HCT116 (cell line): ENCODE results near the gene ITGA1. TPM values are rescaled to one million over a fixed set of nuclear protein-coding genes. Genes with fewer than 3 reads are reported as not detected.

Experiments used
- ATAC-seq: fragments of 200-7000 bp; cut with Tn5 transposase; 2 replicates; pipeline ENCODE4 v1.9.1; 2020; ENCODE audit warnings: mild to moderate bottlenecking, moderate library complexity
- BruUV-seq: library from RNA; stranded (reverse); fragments of 400-500 nt; replicated peaks from 2 replicates; lab custom pipeline; 2021; lab: Mats Ljungman, UMichigan
- CTCF ChIA-PET: fragments of 300-600 bp; sonication (Branson Sonifier 250); formaldehyde crosslinking; loops from one replicate; lab custom pipeline; 2021; ENCODE audit warnings: antibody characterized with exemption; lab: Charles Lee
- POLR2A ChIA-PET: fragments of 300-600, 350-600 bp; sonication (Branson Sonifier 250); formaldehyde crosslinking; loops from one replicate; lab custom pipeline; 2021; ENCODE audit warnings: antibody characterized with exemption; lab: Charles Lee
- RAD21 ChIA-PET, 2 experiments: fragments of 300-600 bp; sonication (Branson Sonifier 250); formaldehyde crosslinking; loops; one replicate each; lab custom pipeline; 2023; ENCODE audit warnings: low total read pairs in 2 of 2; ENCODE audit not compliant: uncharacterized antibody in 2 of 2, unreplicated experiment in 2 of 2, low non-redundant PET in 1 of 2; lab: Charles Lee
- DNase-seq: peaks from one replicate; pipeline ENCODE4 v3.0.0-alpha.2; 2010; ENCODE audit warnings: low read depth, low spot score
- H2AFZ ChIP-seq: fragments of 200-600 bp; shearing (Covaris generic), sonication (generic); 2 replicates; pipeline ENCODE4 v1.6.1; 2017; ENCODE audit warnings: low read depth, mixed run types, mixed read lengths, antibody characterized with exemption, low read length; ENCODE audit not compliant: poor library complexity, severe bottlenecking
- H3K27ac ChIP-seq: 2 replicates; pipeline ENCODE4 v1.5.1; 2012; ENCODE audit warnings: low read depth, low read length
- H3K27me3 ChIP-seq: fragments of 200-600 bp; sonication (generic); 2 replicates; pipeline ENCODE4 v1.6.1; 2016; ENCODE audit warnings: mixed run types, low read length, mixed read lengths; ENCODE audit not compliant: insufficient read depth
- H3K36me3 ChIP-seq, 2 experiments: fragments of 200-500 bp in 1 of 2; fragments of 200-600 bp in 1 of 2; sonication (Bioruptor generic) in 1 of 2; sonication (generic) in 1 of 2; 2 replicates each; pipeline versions ENCODE4 v1.5.1 to v1.6.1; 2014 to 2016; ENCODE audit warnings: low read length in 2 of 2, inconsistent platforms in 1 of 2, mixed read lengths in 1 of 2, mixed run types in 1 of 2; ENCODE audit not compliant: insufficient read depth in 2 of 2, control insufficient read depth in 1 of 2
- H3K4me1 ChIP-seq, 2 experiments: fragments of 200-600 bp in 1 of 2; sonication (generic) in 1 of 2; 2 replicates each; pipeline versions ENCODE4 v1.5.1 to v1.6.1; 2012 to 2017; ENCODE audit warnings: low read length in 2 of 2, inconsistent platforms in 1 of 2, mild to moderate bottlenecking in 1 of 2, mixed read lengths in 1 of 2, mixed run types in 1 of 2, moderate library complexity in 1 of 2; ENCODE audit not compliant: insufficient read depth in 2 of 2, control insufficient read depth in 1 of 2
- H3K4me2 ChIP-seq: fragments of 200-600 bp; sonication (generic); 2 replicates; pipeline ENCODE4 v1.6.1; 2017; ENCODE audit warnings: mixed run types, low read length, mixed read lengths
- H3K4me3 ChIP-seq, 2 experiments: fragments of 200-600 bp in 1 of 2; sonication (generic) in 1 of 2; replicated peaks in 1 of 2; 2 replicates each; pipeline ENCODE4 v1.5.1; 2011 to 2016; ENCODE audit warnings: low read length in 2 of 2, control low read depth in 1 of 2, low read depth in 1 of 2, mild to moderate bottlenecking in 1 of 2, mixed read lengths in 1 of 2, mixed run types in 1 of 2
- H3K79me2 ChIP-seq: fragments of 200-600 bp; sonication (generic); 2 replicates; pipeline ENCODE4 v1.6.1; 2017; ENCODE audit warnings: mild to moderate bottlenecking, mixed run types, low read length, moderate library complexity, mixed read lengths; ENCODE audit not compliant: insufficient read depth
- H3K9ac ChIP-seq: fragments of 200-600 bp; sonication (generic); 2 replicates; pipeline ENCODE4 v1.6.1; 2016; ENCODE audit warnings: low read length, mixed read lengths
- H3K9me2 ChIP-seq: fragments of 200-600 bp; sonication (generic), shearing (Covaris generic); 2 replicates; pipeline ENCODE4 v1.6.1; 2017; ENCODE audit warnings: mixed run types, mild to moderate bottlenecking, moderate library complexity; ENCODE audit not compliant: insufficient read depth
- H3K9me3 ChIP-seq, 2 experiments: fragments of 200-500 bp in 1 of 2; fragments of 200-600 bp in 1 of 2; sonication (Bioruptor generic) in 1 of 2; sonication (generic) in 1 of 2; 2 replicates each; pipeline ENCODE4 v1.6.1; 2014 to 2017; ENCODE audit warnings: low read length in 2 of 2, mixed read lengths in 2 of 2, inconsistent platforms in 1 of 2, low read depth in 1 of 2, mild to moderate bottlenecking in 1 of 2, mixed run types in 1 of 2, moderate library complexity in 1 of 2; ENCODE audit not compliant: control insufficient read depth in 1 of 2, insufficient read depth in 1 of 2
- H4K20me1 ChIP-seq: fragments of 200-600 bp; sonication (generic), shearing (Covaris generic); 2 replicates; pipeline ENCODE4 v1.6.1; 2017; ENCODE audit warnings: mixed run types, mild to moderate bottlenecking, moderate library complexity; ENCODE audit not compliant: insufficient read depth
- CBX3 ChIP-seq: IDR thresholded peaks from 2 replicates; pipeline ENCODE4 v1.6.1; 2012; ENCODE audit warnings: low read depth
- CEBPB ChIP-seq: IDR thresholded peaks from 2 replicates; pipeline ENCODE4 v1.6.1; 2012; ENCODE audit warnings: low read depth
- ELF1 ChIP-seq: IDR thresholded peaks from 2 replicates; pipeline ENCODE4 v1.6.1; 2012; ENCODE audit warnings: low read depth, borderline replicate concordance
- EZH2 ChIP-seq: fragments of 200-600 bp; sonication (generic); IDR thresholded peaks from 2 replicates; pipeline ENCODE4 v1.6.1; 2017; ENCODE audit warnings: antibody characterized with exemption, mixed run types
- EZH2phosphoT487 ChIP-seq: fragments of 200-600 bp; IDR thresholded peaks from 2 replicates; pipeline ENCODE4 v1.6.1; 2018; ENCODE audit warnings: antibody characterized with exemption, borderline replicate concordance
- POLR2A ChIP-seq: IDR thresholded peaks from 2 replicates; pipeline ENCODE4 v1.7.0; 2011; ENCODE audit warnings: borderline replicate concordance; ENCODE audit not compliant: insufficient read depth, insufficient read length; ENCODE audit errors: extremely low read depth
- SIN3A ChIP-seq: IDR thresholded peaks from 2 replicates; pipeline ENCODE4 v1.6.1; 2012; ENCODE audit warnings: low read depth
- TCF7L2 ChIP-seq: IDR thresholded peaks from 2 replicates; pipeline ENCODE4 v1.7.0; 2011; ENCODE audit warnings: borderline replicate concordance, inconsistent platforms; ENCODE audit not compliant: insufficient read depth, insufficient read length; ENCODE audit errors: extremely low read depth
- ZFX ChIP-seq: fragments of 450-650 bp; IDR thresholded peaks from 2 replicates; pipeline ENCODE4 v1.6.1; 2017
- intact Hi-C: fragments of 100-400 bp; cut with micrococcal nuclease; formaldehyde crosslinking; loops from 2 replicates; pipeline ENCODE4 v1.10.0; 2022
- total RNA-seq: library from RNA; stranded (reverse); gene quantifications from one replicate; pipeline ENCODE4 v1.2.1, GENCODE V29; 2021; ENCODE audit not compliant: unreplicated experiment
- TF ChIP-seq, protein P1 (sequence below): IDR thresholded peaks from 2 replicates; pipeline ENCODE4 v1.6.1; 2012
- TF ChIP-seq, protein P2 (sequence below): IDR thresholded peaks from 2 replicates; pipeline ENCODE4 v1.6.1; 2011; ENCODE audit warnings: mild to moderate bottlenecking, low read length, moderate library complexity; ENCODE audit not compliant: insufficient replicate concordance; ENCODE audit errors: extremely low read depth

The ITGA1 gene
- total RNA-seq, 1 experiment from 2014 or later: 1.8 TPM

DNA sequence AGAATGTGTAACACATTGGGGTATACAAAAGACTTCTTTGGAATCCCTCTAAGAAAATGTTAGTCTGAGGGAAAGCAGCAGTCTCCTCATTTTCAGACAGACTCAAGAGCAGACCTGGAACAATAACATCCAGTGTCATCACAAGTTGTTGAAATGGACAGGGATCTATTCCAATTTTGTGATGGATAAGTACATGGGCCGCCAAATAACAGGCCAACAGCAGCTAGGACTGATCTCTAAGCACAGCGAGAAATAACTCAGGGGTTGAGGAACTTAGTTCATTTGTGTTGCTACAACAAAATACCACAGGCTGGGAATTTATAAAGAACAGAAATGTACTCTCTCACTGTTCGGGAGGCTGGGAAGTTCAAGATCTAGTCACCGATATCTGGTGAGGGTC is 193.8 kb downstream of the ITGA1 start:
- H4K20me1 ChIP-seq: no peaks in the 10 kb centered on the region
- BruUV-seq: no TSS peak

More for the DNA sequence above, 193.8 kb downstream of the ITGA1 start:
- H3K4me1 ChIP-seq: peaks cover 10 to 32% of the 10 kb centered on the region in 2 experiments
- H3K27ac ChIP-seq: no peak overlapping the region
- no peak overlapping the region for H3K4me2 ChIP-seq
- POLR2A ChIA-PET: no interaction called here
- H3K9me3 ChIP-seq: no peaks in the 10 kb centered on the region
- H3K4me3 ChIP-seq: no peak overlapping the region
- H3K27me3 ChIP-seq: no peaks in the 10 kb centered on the region
- DNase-seq (no peak), ATAC-seq (no peak)
- CTCF ChIA-PET: no interaction called here
- TF ChIP-seq CBX3: no peak
- TF ChIP-seq CEBPB: no peak
- no peak for TF ChIP-seq POLR2A
- TF ChIP-seq ZFX: no peak
- no peak for TF ChIP-seq TCF7L2
- TF ChIP-seq ELF1: no peak
- no peak for TF ChIP-seq EZH2phosphoT487
- TF ChIP-seq, protein P1, sequence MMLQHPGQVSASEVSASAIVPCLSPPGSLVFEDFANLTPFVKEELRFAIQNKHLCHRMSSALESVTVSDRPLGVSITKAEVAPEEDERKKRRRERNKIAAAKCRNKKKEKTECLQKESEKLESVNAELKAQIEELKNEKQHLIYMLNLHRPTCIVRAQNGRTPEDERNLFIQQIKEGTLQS: no peak
- TF ChIP-seq EZH2: no peak
- TF ChIP-seq, protein P2, sequence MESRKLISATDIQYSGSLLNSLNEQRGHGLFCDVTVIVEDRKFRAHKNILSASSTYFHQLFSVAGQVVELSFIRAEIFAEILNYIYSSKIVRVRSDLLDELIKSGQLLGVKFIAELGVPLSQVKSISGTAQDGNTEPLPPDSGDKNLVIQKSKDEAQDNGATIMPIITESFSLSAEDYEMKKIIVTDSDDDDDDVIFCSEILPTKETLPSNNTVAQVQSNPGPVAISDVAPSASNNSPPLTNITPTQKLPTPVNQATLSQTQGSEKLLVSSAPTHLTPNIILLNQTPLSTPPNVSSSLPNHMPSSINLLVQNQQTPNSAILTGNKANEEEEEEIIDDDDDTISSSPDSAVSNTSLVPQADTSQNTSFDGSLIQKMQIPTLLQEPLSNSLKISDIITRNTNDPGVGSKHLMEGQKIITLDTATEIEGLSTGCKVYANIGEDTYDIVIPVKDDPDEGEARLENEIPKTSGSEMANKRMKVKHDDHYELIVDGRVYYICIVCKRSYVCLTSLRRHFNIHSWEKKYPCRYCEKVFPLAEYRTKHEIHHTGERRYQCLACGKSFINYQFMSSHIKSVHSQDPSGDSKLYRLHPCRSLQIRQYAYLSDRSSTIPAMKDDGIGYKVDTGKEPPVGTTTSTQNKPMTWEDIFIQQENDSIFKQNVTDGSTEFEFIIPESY: no peak
- no peak for TF ChIP-seq SIN3A
- no peaks in the 10 kb centered on the region for H3K36me3 ChIP-seq
- no peaks in the 10 kb centered on the region for H3K9me2 ChIP-seq
- RAD21 ChIA-PET: no interaction called here
- H3K9ac ChIP-seq: no peak overlapping the region
- intact Hi-C loops: no loop called here
- H2AFZ ChIP-seq: no peak overlapping the region
- H3K79me2 ChIP-seq: no peaks in the 10 kb centered on the region
